Activated naive CD4-positive, alpha-beta T cell treated with anti-CD3 and anti-CD28 coated beads for 36 hours (primary cell): ENCODE measurements around the gene TTLL4. TPM values are rescaled to one million over a fixed set of nuclear protein-coding genes. Genes with fewer than 3 reads are reported as not detected.

Experiments
- CTCF ChIA-PET: fragments of 350-600 bp; sonication (Branson Sonifier 250); formaldehyde crosslinking; loops from one replicate; lab custom pipeline; 2021; ENCODE audit warnings: antibody characterized with exemption; lab: Charles Lee
- DNase-seq: peaks from one replicate; pipeline ENCODE4 v3.0.0-alpha.2; 2020
- H3K27ac Mint-ChIP-seq: one replicate; pipeline ENCODE4 v1.8.0; 2021; ENCODE audit warnings: mild to moderate bottlenecking, mixed read lengths
- H3K27me3 Mint-ChIP-seq: one replicate; pipeline ENCODE4 v1.8.0; 2021; ENCODE audit warnings: low read depth, mixed read lengths
- H3K36me3 Mint-ChIP-seq: one replicate; pipeline ENCODE4 v1.8.0; 2021; ENCODE audit warnings: low read depth, mixed read lengths
- H3K4me1 Mint-ChIP-seq: one replicate; pipeline ENCODE4 v1.8.0; 2021; ENCODE audit warnings: low read depth, mixed read lengths
- H3K4me3 Mint-ChIP-seq: one replicate; pipeline ENCODE4 v1.8.0; 2021; ENCODE audit warnings: mild to moderate bottlenecking, moderate library complexity, mixed read lengths
- H3K9me3 Mint-ChIP-seq: one replicate; pipeline ENCODE4 v1.8.0; 2021; ENCODE audit warnings: mixed read lengths
- intact Hi-C: fragments of 100-400 bp; cut with micrococcal nuclease; formaldehyde crosslinking; loops from one replicate; pipeline ENCODE4 v1.15.1; 2023
- total RNA-seq, 2 experiments: library from RNA; stranded (reverse); gene quantifications; one replicate each; pipeline ENCODE4 v1.2.3, GENCODE V29; 2021

TTLL4 gene
- total RNA-seq, 2 experiments from 2014 or later: 23.7 to 24.7 TPM

DNA sequence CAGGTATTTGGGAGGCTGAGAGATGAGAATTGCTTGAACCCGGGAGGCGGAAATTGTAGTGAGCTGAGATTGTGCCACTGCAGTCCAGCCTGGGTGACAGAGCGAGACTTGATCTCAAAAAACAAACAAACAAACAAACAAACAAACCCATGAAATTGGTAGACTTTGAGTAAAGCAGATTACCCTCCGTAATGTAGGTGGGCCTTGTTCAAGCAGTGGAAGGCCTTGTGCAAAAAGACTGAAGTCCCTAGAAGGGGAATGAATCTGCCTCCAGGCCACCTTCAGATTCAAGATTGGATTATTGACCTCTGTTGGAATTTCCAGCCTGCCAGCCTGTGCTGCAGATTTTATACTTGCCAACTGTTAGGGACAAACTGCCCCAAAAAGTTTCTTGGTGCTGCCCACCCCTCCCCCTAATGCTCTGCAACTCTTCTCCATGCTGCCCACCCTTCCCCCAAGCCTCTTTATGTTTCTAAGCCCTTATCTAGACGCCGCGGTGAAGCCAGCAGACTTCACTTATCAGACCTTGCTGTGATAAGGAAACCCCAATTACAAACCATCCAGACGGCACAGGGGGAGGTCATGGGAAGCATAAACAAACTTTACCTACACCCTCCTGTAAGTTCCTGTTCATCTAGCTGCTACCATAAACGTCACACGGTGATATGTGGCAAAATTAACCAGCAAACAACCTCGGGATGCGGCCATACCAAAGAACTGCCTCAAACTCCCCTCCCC, 88.3 kb downstream of the TTLL4 start:
- no peaks in the 10 kb centered on the region for H3K36me3 Mint-ChIP-seq
- no peaks in the 10 kb centered on the region for H3K4me1 Mint-ChIP-seq
- intact Hi-C loops: no loop called here
- H3K4me3 Mint-ChIP-seq: no peak overlapping the region
- H3K9me3 Mint-ChIP-seq: no peaks in the 10 kb centered on the region
- no peak for DNase-seq
- CTCF ChIA-PET: no interaction called here
- peaks cover 18% of the 10 kb centered on the region for H3K27me3 Mint-ChIP-seq
- H3K27ac Mint-ChIP-seq: no peak overlapping the region

DNA sequence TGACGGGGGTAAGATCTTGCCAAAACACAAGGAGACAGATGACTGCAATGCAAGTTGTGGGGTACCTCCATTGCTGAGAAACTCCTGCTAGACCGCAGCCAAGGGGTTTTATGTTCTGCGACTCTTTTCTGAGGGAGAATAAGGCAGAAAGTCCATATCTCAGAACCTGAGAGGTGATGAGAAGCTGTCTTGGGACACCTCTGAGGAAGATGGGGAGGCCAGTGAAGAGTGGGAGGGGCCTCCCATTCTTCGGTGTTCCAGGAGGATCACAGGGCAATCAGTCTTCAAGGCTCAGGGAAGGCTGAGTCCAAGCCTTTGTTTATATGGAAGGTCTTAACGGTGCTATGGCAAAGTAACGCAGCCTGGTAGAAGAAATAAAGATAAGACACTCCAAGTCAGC, 89.4 kb downstream of the TTLL4 start:
- intact Hi-C loops: no loop called here
- Mint-ChIP-seq H3K36me3 (no peaks in the 10 kb centered on the region), H3K27me3 (peaks cover 21% of the 10 kb centered on the region), H3K9me3 (peaks cover 7% of the 10 kb centered on the region), H3K4me1 (no peaks in the 10 kb centered on the region), H3K27ac (no peak overlapping the region), H3K4me3 (no peak overlapping the region)
- DNase-seq: no peak
- CTCF ChIA-PET: no interaction called here

DNA sequence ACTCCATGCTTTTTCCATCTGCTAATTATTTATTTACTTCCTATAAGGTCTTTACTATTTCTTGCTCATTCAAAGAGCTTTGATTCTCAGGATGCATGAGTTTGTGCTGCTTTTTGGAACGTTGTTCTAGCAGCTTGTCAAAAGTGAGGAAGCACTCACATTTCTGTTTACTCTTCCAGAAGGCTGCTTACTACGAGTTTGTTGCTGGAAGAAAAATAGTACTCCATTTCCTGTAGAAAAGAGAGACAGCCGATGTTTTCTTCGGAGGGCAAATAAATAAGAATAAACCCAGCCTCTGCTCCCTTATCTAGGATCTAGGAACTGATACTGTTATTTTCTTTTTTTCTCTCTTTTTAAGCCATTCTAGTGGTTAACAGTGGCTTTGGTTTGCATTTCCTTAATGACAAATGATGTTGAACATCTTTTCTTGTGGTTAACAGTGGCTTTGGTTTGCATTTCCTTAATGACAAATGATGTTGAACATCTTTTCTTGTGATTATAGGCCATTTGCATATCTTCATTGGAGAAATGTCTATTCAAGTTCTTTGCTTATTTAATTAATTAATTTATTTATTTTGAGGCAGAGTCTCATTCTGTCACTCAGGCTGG, 91.9 kb downstream of the TTLL4 start:
- H3K4me1 Mint-ChIP-seq: peaks cover 3% of the 10 kb centered on the region
- H3K36me3 Mint-ChIP-seq: no peaks in the 10 kb centered on the region
- intact Hi-C loops: no loop called here
- peaks cover 10% of the 10 kb centered on the region for H3K9me3 Mint-ChIP-seq
- peaks cover 26% of the 10 kb centered on the region for H3K27me3 Mint-ChIP-seq
- CTCF ChIA-PET: no interaction called here
- no peak overlapping the region for H3K27ac Mint-ChIP-seq
- no peak overlapping the region for H3K4me3 Mint-ChIP-seq
- DNase-seq: no peak

DNA sequence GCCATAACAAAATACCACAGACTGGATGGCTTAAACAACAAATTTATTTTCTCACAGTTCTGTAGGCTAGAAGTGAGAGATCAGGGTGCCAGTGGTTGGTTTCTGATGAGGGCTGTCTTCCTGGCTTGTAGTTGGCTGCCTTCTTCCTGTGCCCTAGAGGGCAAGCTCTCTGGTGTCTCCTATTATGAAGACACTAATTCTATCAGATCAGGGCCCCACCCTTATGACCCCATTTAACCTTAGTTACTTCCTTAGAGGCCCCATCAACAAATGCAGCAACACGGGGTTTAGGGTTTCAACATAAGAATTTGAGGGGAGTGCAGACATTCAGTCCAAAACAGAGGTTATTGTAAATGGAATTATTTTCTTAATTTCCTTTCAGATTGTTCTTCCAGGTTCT, 94.2 kb downstream of the TTLL4 start:
- no peak for DNase-seq
- Mint-ChIP-seq H3K9me3 (peaks cover 10% of the 10 kb centered on the region), H3K27me3 (peaks cover 23% of the 10 kb centered on the region), H3K4me1 (peaks cover 3% of the 10 kb centered on the region), H3K4me3 (no peak overlapping the region), H3K27ac (no peak overlapping the region), H3K36me3 (no peaks in the 10 kb centered on the region)
- intact Hi-C loops: no loop called here
- CTCF ChIA-PET: no interaction called here

Other genes with a start within 250 kb of the TTLL4 start
- gene USP37, start 142.5 kb upstream of the TTLL4 start, total RNA-seq: 10 to 100 TPM; 21.7 to 23.2 TPM
- gene CNOT9, start 142.0 kb upstream of the TTLL4 start, total RNA-seq: 10 to 100 TPM; 74.3 to 78.6 TPM
- gene PLCD4, start 102.9 kb upstream of the TTLL4 start, total RNA-seq: under 1 TPM; 0.19 to 0.49 TPM
- gene ZNF142, start 51.2 kb upstream of the TTLL4 start, total RNA-seq: 10 to 100 TPM; 28.0 to 28.4 TPM
- gene BCS1L, start 51.2 kb upstream of the TTLL4 start, total RNA-seq: 10 to 100 TPM; 61.3 to 63.6 TPM
- gene RNF25, start 38.8 kb upstream of the TTLL4 start, total RNA-seq: 10 to 100 TPM in 1 of 2 experiments, 1 to 10 TPM in 1; 9.6 to 10.4 TPM
- 10 to 100 TPM; 14.7 to 15.1 TPM for gene STK36, start 38.7 kb upstream of the TTLL4 start, total RNA-seq
- not detected for gene CYP27A1, start 71.3 kb downstream of the TTLL4 start, total RNA-seq
- not detected for gene PRKAG3, start 121.0 kb downstream of the TTLL4 start, total RNA-seq
- gene WNT6, start 149.0 kb downstream of the TTLL4 start, total RNA-seq: not detected
- gene WNT10A, start 170.0 kb downstream of the TTLL4 start, total RNA-seq: 1 to 10 TPM; 1.1 to 1.3 TPM
- not detected for gene CDK5R2, start 248.8 kb downstream of the TTLL4 start, total RNA-seq